HG02870 (cell line): ENCODE results near the gene MUC4.

Source experiments
- ATAC-seq: cut with Tn5 transposase; IDR thresholded peaks from one replicate; pipeline ENCODE4 v1.9.1; 2021; ENCODE audit warnings: mild to moderate bottlenecking, moderate library complexity; ENCODE audit not compliant: unreplicated experiment

MUC4 gene

GRCh38 chr3:195701042-195701915, 110.5 kb downstream of the MUC4 start:
- no peak for ATAC-seq

- ATAC-seq = no peak
Observed at GRCh38 chr3:195700319-195700718, 111.4 kb downstream of the MUC4 start.

GRCh38 chr3:195699860-195700259, 111.9 kb downstream of the MUC4 start:
- ATAC-seq = no peak

GRCh38 chr3:195699388-195699771, 112.3 kb downstream of the MUC4 start:
- no peak for ATAC-seq

- no peak for ATAC-seq
Observed at GRCh38 chr3:195698647-195699387, 112.9 kb downstream of the MUC4 start.

GRCh38 chr3:195698325-195698646, 113.4 kb downstream of the MUC4 start:
- no peak for ATAC-seq

- ATAC-seq = no peak
Observed at GRCh38 chr3:195697582-195698324, 114.0 kb downstream of the MUC4 start.
